Measurements from ENCODE around the gene TMEM37. TPM values are rescaled to one million over a fixed set of nuclear protein-coding genes. Genes with fewer than 3 reads are reported as not detected.

TMEM37 gene
- total and polyA plus RNA-seq, 2 of the 8 experiments (the other 6 are each of a cell fraction or from before 2014, with no cell fraction given): 11.0 to 16.2 TPM

DNA sequence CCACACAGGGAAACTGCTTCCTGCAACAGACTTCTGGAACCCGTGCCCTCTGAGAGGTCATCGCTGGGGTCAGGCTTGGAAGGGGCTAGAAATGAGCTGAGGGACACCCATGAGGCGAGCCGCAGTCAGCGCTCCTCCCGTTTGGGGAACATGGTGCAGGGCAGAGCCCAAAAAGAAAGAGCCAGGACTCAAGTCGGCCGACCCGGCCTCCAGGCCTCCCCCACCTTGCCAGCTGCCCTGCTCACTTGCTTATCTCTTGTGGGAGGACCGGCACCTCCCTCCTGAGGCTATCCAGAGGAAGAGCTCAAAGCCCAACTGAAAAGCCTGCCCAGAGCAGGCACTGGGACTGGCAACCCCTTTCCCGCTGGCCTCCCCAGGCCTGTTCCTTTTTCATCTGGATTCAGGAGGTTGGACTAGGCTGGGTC, 49.1 kb downstream of the TMEM37 start:
- Histone ChIP-seq H3K27ac (ENCODE audit: low read depth, low read length) (no peak overlapping the region), H4K8ac (ENCODE audit: extremely low read depth, insufficient read depth, low read length) (no peak overlapping the region), H3K4me3 (ENCODE audit: extremely low read depth in 1 of 4, insufficient read depth in 2 of 4, low read depth in 3 of 4, low read length in 4 of 4) (no peak overlapping the region), H3K27me3 (replicated peaks in 1 of 4; ENCODE audit: control insufficient read depth in 3 of 4, extremely low read depth in 1 of 4, insufficient read depth in 3 of 4, low read length in 3 of 4) (no peaks in the 10 kb centered on the region; a peak in 1 of 7 replicates), H2BK12ac (ENCODE audit: low read depth, low read length) (no peak overlapping the region), H3K4me1 (replicated peaks in 1 of 4; ENCODE audit: control insufficient read depth in 3 of 4, insufficient read depth in 4 of 4, low read length in 3 of 4) (peaks cover 0 to 10% (median 5%) of the 10 kb centered on the region in 4 experiments; a peak in 5 of 7 replicates), H2BK20ac (ENCODE audit: low read length) (no peak overlapping the region), H3K4me2 (ENCODE audit: insufficient read depth in 1 of 2, low read depth in 2 of 2, low read length in 2 of 2) (no peak overlapping the region), H3K9me3 (ENCODE audit: insufficient read depth in 2 of 2, low read depth in 1 of 2, low read length in 1 of 2) (no peaks in the 10 kb centered on the region), H3K18ac (ENCODE audit: extremely low read depth, low read length) (no peak overlapping the region), H4K5ac (ENCODE audit: insufficient read length, low read depth, low read length) (no peak overlapping the region), H2BK5ac (ENCODE audit: low read depth, low read length) (no peak overlapping the region), H2AK5ac (ENCODE audit: low read depth, low read length) (no peak overlapping the region), H3K4ac (replicated peaks; ENCODE audit: insufficient read length, low read depth, low read length) (no peak overlapping the region), H3K56ac (replicated peaks; ENCODE audit: insufficient read length, low read depth, low read length) (no peak overlapping the region), H3K23me2 (ENCODE audit: low read depth, low read length) (no peaks in the 10 kb centered on the region), H3K36me3 (ENCODE audit: control insufficient read depth in 2 of 4, insufficient read depth in 4 of 4, low read length in 3 of 4) (no peaks in the 10 kb centered on the region), H4K91ac (replicated peaks; ENCODE audit: insufficient read length, low read length) (no peak overlapping the region), H3K9ac (replicated peaks in 1 of 4; ENCODE audit: extremely low read depth in 1 of 4, low read depth in 3 of 4, low read length in 3 of 4) (no peak overlapping the region), H3K79me2 (ENCODE audit: control insufficient read depth in 1 of 2, insufficient read depth in 2 of 2, low read length in 2 of 2) (no peaks in the 10 kb centered on the region), H4K20me1 (replicated peaks in 1 of 2; ENCODE audit: control insufficient read depth in 1 of 2, insufficient read depth in 2 of 2, low read length in 2 of 2) (no peaks in the 10 kb centered on the region), H2BK15ac (ENCODE audit: low read length) (no peak overlapping the region), H2AFZ (ENCODE audit: low read length) (no peak overlapping the region), H3K79me1 (ENCODE audit: low read depth, low read length) (no peaks in the 10 kb centered on the region), H2BK120ac (replicated peaks; ENCODE audit: low read depth, low read length) (no peak overlapping the region), H3K14ac (ENCODE audit: insufficient read length) (no peak overlapping the region), H3K23ac (ENCODE audit: insufficient read length) (no peak overlapping the region)
- peak in 1 of 2 experiments; percentile 41 for DNase-seq (ENCODE audit: low read depth in 1 of 2, low spot score in 2 of 2)
- ChIA-PET CTCF (ENCODE audit: partially characterized antibody) (interaction anchor here (1.0 to 16.2 kb wide), 6 partner anchors 10 to 190 kb away, joined by 3 to 411 read pairs (median 8); no protein-coding TSS in a partner anchor), POLR2A (ENCODE audit: partially characterized antibody) (no interaction called here)
- no peak for TF ChIP-seq SIX5 (IDR thresholded peaks at IDR 0.05; ENCODE audit: low read depth, low read length)
- no peak for FAIRE-seq
- 87% methylated on average over 10 of the region's 11 CpGs; no CpG with 5 or more reads in 1 of the 2 experiments for WGBS, 2 experiments (ENCODE audit: extremely low coverage in 1 of 2, insufficient coverage in 1 of 2, insufficient read length in 1 of 2, insufficient replicate concordance in 2 of 2, low coverage in 1 of 2, low lambda C conversion rate in 2 of 2, missing lambda C conversion rate in 1 of 2)
